ENCODE results near the gene SOCS2. TPM values are rescaled to one million over a fixed set of nuclear protein-coding genes. Genes with fewer than 3 reads are reported as not detected.

The SOCS2 gene
- total RNA-seq, 1 experiment from 2014 or later, result 57.2 TPM

DNA sequence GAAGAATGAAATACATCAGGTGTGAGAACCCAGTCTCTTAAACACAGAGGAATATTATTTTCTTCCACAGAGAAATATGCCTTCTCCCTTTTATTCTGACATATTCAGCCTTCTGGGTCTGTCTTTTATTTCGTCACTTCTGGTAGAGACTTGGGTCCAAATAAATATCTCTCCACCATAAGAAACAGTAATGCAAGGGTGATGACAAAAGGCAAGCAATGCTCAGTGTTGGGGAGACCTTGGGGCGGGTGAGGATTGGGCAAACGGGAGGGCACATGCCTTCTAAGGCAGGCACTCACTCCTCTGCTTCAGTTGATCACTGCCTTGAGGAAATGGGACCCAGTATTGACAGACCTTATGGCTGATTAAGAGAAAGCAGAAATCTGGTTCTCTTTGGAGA, 6.7 kb upstream of the SOCS2 start:
- no peak overlapping the region for H2BK20ac ChIP-seq (ENCODE audit: low read depth, low read length, poor library complexity, severe bottlenecking)
- no CpG with 5 or more reads among the region's 3 CpGs for WGBS (ENCODE audit: extremely low coverage, insufficient read length, low lambda C conversion rate)
- H3K9me3 ChIP-seq (ENCODE audit: control insufficient read depth, low read depth, low read length), result no peaks in the 10 kb centered on the region
- peaks cover 4% of the 10 kb centered on the region for H3K23me2 ChIP-seq (ENCODE audit: insufficient read length, low read depth, low read length, poor library complexity, severe bottlenecking)
- no peak overlapping the region for H3K18ac ChIP-seq (ENCODE audit: insufficient read length, low read depth, low read length)
- Mint-ChIP-seq H3K36me3 (ENCODE audit: insufficient read depth in 1 of 3, low read depth in 3 of 3) (peaks cover 27 to 42% (median 41%) of the 10 kb centered on the region in 3 experiments), H3K9me3 (peaks cover 6% of the 10 kb centered on the region in 2 experiments; a peak in 3 of 5 replicates), H3K4me3 (no peak overlapping the region), H3K27me3 (ENCODE audit: low read depth) (no peaks in the 10 kb centered on the region), H3K4me1 (peaks cover 2% of the 10 kb centered on the region in 2 experiments; a peak in 2 of 4 replicates), H3K27ac (no peak overlapping the region)
- no peak overlapping the region for H4K91ac ChIP-seq (ENCODE audit: insufficient read length, low read depth, low read length)
- H3T11ph ChIP-seq (ENCODE audit: low read length), result no peak overlapping the region
- no peak overlapping the region for H2BK15ac ChIP-seq (ENCODE audit: low read depth, low read length)
- no peak overlapping the region for H2BK5ac ChIP-seq (ENCODE audit: insufficient read length, low read length)
- no peak overlapping the region for H4K8ac ChIP-seq (replicated peaks; ENCODE audit: insufficient read length, low read depth, low read length)
- no peaks in the 10 kb centered on the region for H3K4me1 ChIP-seq (ENCODE audit: insufficient read depth, low read length)
- H3K9ac ChIP-seq (ENCODE audit: extremely low read depth, insufficient read length, low read length), result no peak overlapping the region
- DNase-seq, result no peak
- H2AFZ ChIP-seq (ENCODE audit: low read length), result no peak overlapping the region
- H2BK120ac ChIP-seq (ENCODE audit: low read depth, low read length, poor library complexity, severe bottlenecking), result no peak overlapping the region
- H3K56ac ChIP-seq (ENCODE audit: insufficient read length, low read depth, low read length), result no peak overlapping the region
- no peak overlapping the region for H3K14ac ChIP-seq (ENCODE audit: insufficient read depth, low read length)
- no peak overlapping the region for H4K5ac ChIP-seq (ENCODE audit: insufficient read length, low read depth, low read length)
- no peak overlapping the region for H3K27ac ChIP-seq (ENCODE audit: insufficient read length, low read depth, low read length)
- no peak overlapping the region for H2AK5ac ChIP-seq (ENCODE audit: insufficient read length, low read length)
- H3K23ac ChIP-seq (ENCODE audit: insufficient read length, low read depth, low read length), result no peak overlapping the region
- H3K27me3 ChIP-seq (ENCODE audit: insufficient read depth, low read length), result no peaks in the 10 kb centered on the region
- no peak overlapping the region for H3K4me2 ChIP-seq (ENCODE audit: insufficient read depth, insufficient read length, low read length)
- H3K4ac ChIP-seq (ENCODE audit: low read depth, low read length), result no peak overlapping the region
- no peaks in the 10 kb centered on the region for H4K20me1 ChIP-seq (ENCODE audit: control insufficient read depth, insufficient read depth, insufficient read length)
- H3K79me1 ChIP-seq (ENCODE audit: insufficient read depth, low read depth, low read length, poor library complexity, severe bottlenecking), result no peaks in the 10 kb centered on the region
- H2BK12ac ChIP-seq (ENCODE audit: insufficient read length, low read depth, low read length), result no peak overlapping the region
- H3K79me2 ChIP-seq (ENCODE audit: insufficient read depth, low read length), result no peaks in the 10 kb centered on the region
- TF ChIP-seq, protein P1, sequence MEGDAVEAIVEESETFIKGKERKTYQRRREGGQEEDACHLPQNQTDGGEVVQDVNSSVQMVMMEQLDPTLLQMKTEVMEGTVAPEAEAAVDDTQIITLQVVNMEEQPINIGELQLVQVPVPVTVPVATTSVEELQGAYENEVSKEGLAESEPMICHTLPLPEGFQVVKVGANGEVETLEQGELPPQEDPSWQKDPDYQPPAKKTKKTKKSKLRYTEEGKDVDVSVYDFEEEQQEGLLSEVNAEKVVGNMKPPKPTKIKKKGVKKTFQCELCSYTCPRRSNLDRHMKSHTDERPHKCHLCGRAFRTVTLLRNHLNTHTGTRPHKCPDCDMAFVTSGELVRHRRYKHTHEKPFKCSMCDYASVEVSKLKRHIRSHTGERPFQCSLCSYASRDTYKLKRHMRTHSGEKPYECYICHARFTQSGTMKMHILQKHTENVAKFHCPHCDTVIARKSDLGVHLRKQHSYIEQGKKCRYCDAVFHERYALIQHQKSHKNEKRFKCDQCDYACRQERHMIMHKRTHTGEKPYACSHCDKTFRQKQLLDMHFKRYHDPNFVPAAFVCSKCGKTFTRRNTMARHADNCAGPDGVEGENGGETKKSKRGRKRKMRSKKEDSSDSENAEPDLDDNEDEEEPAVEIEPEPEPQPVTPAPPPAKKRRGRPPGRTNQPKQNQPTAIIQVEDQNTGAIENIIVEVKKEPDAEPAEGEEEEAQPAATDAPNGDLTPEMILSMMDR (conservative IDR thresholded peaks at IDR 0.05), result no peak

Measured in H9 (cell line).